Astrocyte (in vitro differentiated cells and primary cell): ENCODE results near the gene PTPRZ1. TPM values are rescaled to one million over a fixed set of nuclear protein-coding genes. Genes with fewer than 3 reads are reported as not detected.

Experiments used
- DNase-seq: peaks from one replicate; pipeline ENCODE4 v3.0.0-alpha.2; 2010; ENCODE audit warnings: low read depth
- FAIRE-seq: peaks from 2 replicates; lab custom pipeline; 2011; peaks lifted over from hg19 to GRCh38; lab: Jason Lieb, UNC
- H2AFZ ChIP-seq: 2 replicates; pipeline ENCODE4 v1.6.0; 2012; ENCODE audit warnings: low read depth, low read length, inconsistent platforms
- H3K27ac ChIP-seq: 2 replicates; pipeline ENCODE4 v1.5.1; 2011; ENCODE audit warnings: low read depth, low read length, inconsistent platforms
- H3K27me3 ChIP-seq: 2 replicates; pipeline ENCODE4 v1.6.0; 2011; ENCODE audit warnings: low read length, inconsistent platforms; ENCODE audit not compliant: insufficient read depth
- H3K36me3 ChIP-seq: 2 replicates; pipeline ENCODE4 v1.5.1; 2011; ENCODE audit warnings: low read length, inconsistent platforms; ENCODE audit not compliant: insufficient read depth
- H3K4me1 ChIP-seq: 2 replicates; pipeline ENCODE4 v1.5.1; 2011; ENCODE audit warnings: low read length, inconsistent platforms; ENCODE audit not compliant: insufficient read depth
- H3K4me2 ChIP-seq: 2 replicates; pipeline ENCODE4 v1.6.0; 2012; ENCODE audit warnings: low read length, inconsistent platforms
- H3K4me3 ChIP-seq: 2 replicates; pipeline ENCODE4 v1.5.1; 2011; ENCODE audit warnings: low read depth, mild to moderate bottlenecking, low read length, inconsistent platforms; ENCODE audit not compliant: insufficient read depth
- H3K79me2 ChIP-seq: 2 replicates; pipeline ENCODE4 v1.6.0; 2012; ENCODE audit warnings: mild to moderate bottlenecking, low read length, inconsistent platforms; ENCODE audit not compliant: insufficient read depth
- H3K9ac ChIP-seq: 2 replicates; pipeline ENCODE4 v1.6.0; 2012; ENCODE audit warnings: mild to moderate bottlenecking, low read length, inconsistent platforms
- H3K9me3 ChIP-seq: 2 replicates; pipeline ENCODE4 v1.5.1; 2012; ENCODE audit warnings: low read depth, mild to moderate bottlenecking, low read length, inconsistent platforms; ENCODE audit not compliant: insufficient read depth
- H4K20me1 ChIP-seq: 2 replicates; pipeline ENCODE4 v1.6.0; 2012; ENCODE audit warnings: low read length, inconsistent platforms; ENCODE audit not compliant: insufficient read depth
- H3K27ac Mint-ChIP-seq: one replicate; pipeline ENCODE4 v1.8.0; 2021; ENCODE audit warnings: mild to moderate bottlenecking, mixed read lengths; ENCODE audit not compliant: unreplicated experiment
- H3K27me3 Mint-ChIP-seq: one replicate; pipeline ENCODE4 v1.8.0; 2021; ENCODE audit warnings: low read depth, mixed read lengths; ENCODE audit not compliant: unreplicated experiment
- H3K36me3 Mint-ChIP-seq: one replicate; pipeline ENCODE4 v1.8.0; 2021; ENCODE audit warnings: low read depth, mixed read lengths; ENCODE audit not compliant: unreplicated experiment
- H3K4me1 Mint-ChIP-seq: one replicate; pipeline ENCODE4 v1.8.0; 2021; ENCODE audit warnings: low read depth, mixed read lengths; ENCODE audit not compliant: unreplicated experiment
- H3K4me3 Mint-ChIP-seq: one replicate; pipeline ENCODE4 v1.8.0; 2021; ENCODE audit warnings: mild to moderate bottlenecking, moderate library complexity, mixed read lengths; ENCODE audit not compliant: unreplicated experiment
- H3K9me3 Mint-ChIP-seq: one replicate; pipeline ENCODE4 v1.8.0; 2021; ENCODE audit warnings: mild to moderate bottlenecking, mixed read lengths; ENCODE audit not compliant: unreplicated experiment
- CTCF ChIP-seq: IDR thresholded peaks from 2 replicates; pipeline ENCODE4 v1.5.1; 2011; ENCODE audit warnings: low read depth, mild to moderate bottlenecking, inconsistent platforms, low read length, moderate library complexity; ENCODE audit not compliant: insufficient read depth
- EZH2 ChIP-seq: IDR thresholded peaks from 2 replicates; pipeline ENCODE4 v1.6.1; 2012; ENCODE audit warnings: mild to moderate bottlenecking, low read length, inconsistent platforms; ENCODE audit not compliant: insufficient read depth
- total RNA-seq: library from RNA; stranded (reverse); gene quantifications from 2 replicates; pipeline ENCODE4 v1.2.1, GENCODE V29; 2021

PTPRZ1 gene
- total RNA-seq, 1 donor from 2014 or later: 1.6 TPM

GRCh38 chr7:122056977-122057376 is 184.0 kb downstream of the PTPRZ1 start:
- Mint-ChIP-seq H3K4me1 (no peaks in the 10 kb centered on the region), H3K27me3 (no peaks in the 10 kb centered on the region), H3K27ac (no peak overlapping the region), H3K4me3 (no peak overlapping the region), H3K36me3 (no peaks in the 10 kb centered on the region), H3K9me3 (peaks cover 1% of the 10 kb centered on the region)
- DNase-seq: no peak
- no peaks in the 10 kb centered on the region for H3K79me2 ChIP-seq
- no peak for TF ChIP-seq CTCF
- no peak for TF ChIP-seq EZH2
- no peak overlapping the region for H3K9ac ChIP-seq
- H3K4me3 ChIP-seq: no peak overlapping the region
- no peak for FAIRE-seq
- H2AFZ ChIP-seq: no peak overlapping the region
- no peak overlapping the region for H3K4me2 ChIP-seq
- no peaks in the 10 kb centered on the region for H3K9me3 ChIP-seq
- H3K4me1 ChIP-seq: no peaks in the 10 kb centered on the region
- H3K36me3 ChIP-seq: no peaks in the 10 kb centered on the region
- H4K20me1 ChIP-seq: no peaks in the 10 kb centered on the region
- H3K27ac ChIP-seq: no peak overlapping the region
- H3K27me3 ChIP-seq: no peaks in the 10 kb centered on the region

- Histone ChIP-seq H4K20me1 (no peaks in the 10 kb centered on the region), H2AFZ (no peak overlapping the region), H3K9me3 (no peaks in the 10 kb centered on the region), H3K9ac (no peak overlapping the region), H3K4me3 (no peak overlapping the region), H3K27me3 (no peaks in the 10 kb centered on the region), H3K79me2 (no peaks in the 10 kb centered on the region), H3K4me2 (no peak overlapping the region), H3K4me1 (no peaks in the 10 kb centered on the region), H3K36me3 (no peaks in the 10 kb centered on the region), H3K27ac (no peak overlapping the region)
- TF ChIP-seq EZH2: no peak
- no peaks in the 10 kb centered on the region for H3K27me3 Mint-ChIP-seq
- FAIRE-seq: no peak
- DNase-seq: no peak
- no peaks in the 10 kb centered on the region for H3K36me3 Mint-ChIP-seq
- no peak overlapping the region for H3K4me3 Mint-ChIP-seq
- no peaks in the 10 kb centered on the region for H3K9me3 Mint-ChIP-seq
- no peak overlapping the region for H3K27ac Mint-ChIP-seq
- no peaks in the 10 kb centered on the region for H3K4me1 Mint-ChIP-seq
These were observed 186.6 kb downstream of the PTPRZ1 start for GRCh38 chr7:122059542-122059941.

- Histone ChIP-seq H2AFZ (no peak overlapping the region), H3K36me3 (no peaks in the 10 kb centered on the region), H3K9me3 (no peaks in the 10 kb centered on the region), H3K27ac (no peak overlapping the region), H3K4me1 (no peaks in the 10 kb centered on the region), H3K27me3 (no peaks in the 10 kb centered on the region), H3K79me2 (no peaks in the 10 kb centered on the region), H3K9ac (no peak overlapping the region), H4K20me1 (no peaks in the 10 kb centered on the region), H3K4me2 (no peak overlapping the region), H3K4me3 (no peak overlapping the region)
- H3K36me3 Mint-ChIP-seq: no peaks in the 10 kb centered on the region
- FAIRE-seq (no peak), DNase-seq (no peak)
- no peaks in the 10 kb centered on the region for H3K27me3 Mint-ChIP-seq
- H3K27ac Mint-ChIP-seq: no peak overlapping the region
- peaks cover 6% of the 10 kb centered on the region for H3K4me1 Mint-ChIP-seq
- no peak overlapping the region for H3K4me3 Mint-ChIP-seq
- H3K9me3 Mint-ChIP-seq: no peaks in the 10 kb centered on the region
- TF ChIP-seq EZH2 (no peak), CTCF (no peak)
These were observed 190.2 kb downstream of the PTPRZ1 start for GRCh38 chr7:122063146-122063545.
